HepG2 (cell line): ENCODE measurements around the gene TRIO. TPM values are rescaled to one million over a fixed set of nuclear protein-coding genes. Genes with fewer than 3 reads are reported as not detected.

Source experiments
- BORCS8-MEF2B ChIP-seq: sonication (generic); formaldehyde crosslinking; IDR thresholded peaks from 2 replicates; pipeline ENCODE4 v1.8.0; 2022; ENCODE audit warnings: mild to moderate bottlenecking, missing genetic modification reagents
- FIP1L1 ChIP-seq: fragments of 200-400 bp; formaldehyde crosslinking; IDR thresholded peaks from 2 replicates; pipeline ENCODE4 v1.6.1; 2018; ENCODE audit warnings: low read depth, mild to moderate bottlenecking, low read length, moderate library complexity, borderline replicate concordance; ENCODE audit not compliant: insufficient read depth
- HMGXB3 ChIP-seq: sonication (generic); formaldehyde crosslinking; IDR thresholded peaks from 2 replicates; pipeline ENCODE4 v1.4.0; 2020; ENCODE audit warnings: missing genetic modification reagents, borderline replicate concordance
- KMT2A ChIP-seq: sonication (generic); formaldehyde crosslinking; IDR thresholded peaks from 2 replicates; pipeline ENCODE4 v1.4.0; 2020; ENCODE audit warnings: missing genetic modification reagents
- MBNL3 ChIP-seq: fragments of 250-450 bp; sonication (Bioruptor Pico); conservative IDR thresholded peaks from 2 replicates; pipeline ENCODE4 v1.8.0; 2022; ENCODE audit warnings: mild to moderate bottlenecking, inconsistent platforms
- MED1 ChIP-seq: sonication (generic); formaldehyde crosslinking; IDR thresholded peaks from 2 replicates; pipeline ENCODE4 v1.4.0; 2020; ENCODE audit warnings: missing genetic modification reagents
- MXI1 ChIP-seq: IDR thresholded peaks from 3 replicates; pipeline ENCODE4 v1.6.1; 2012; ENCODE audit warnings: low read depth, low read length, inconsistent platforms, borderline replicate concordance
- RFXAP ChIP-seq: sonication (generic); formaldehyde crosslinking; IDR thresholded peaks from 2 replicates; pipeline ENCODE4 v1.4.0; 2020; ENCODE audit warnings: missing genetic modification reagents, borderline replicate concordance
- RORA ChIP-seq: sonication (generic); formaldehyde crosslinking; IDR thresholded peaks from 2 replicates; pipeline ENCODE4 v1.5.0; 2020; ENCODE audit warnings: mild to moderate bottlenecking, missing genetic modification reagents, moderate library complexity
- SALL1 ChIP-seq: sonication (generic); formaldehyde crosslinking; IDR thresholded peaks from 2 replicates; pipeline ENCODE4 v1.8.0; 2022; ENCODE audit warnings: mild to moderate bottlenecking, missing genetic modification reagents
- SALL2 ChIP-seq: sonication (generic); formaldehyde crosslinking; IDR thresholded peaks from 2 replicates; pipeline ENCODE4 v1.8.1; 2023; ENCODE audit warnings: mild to moderate bottlenecking, missing genetic modification reagents, inconsistent platforms
- THAP11 ChIP-seq: IDR thresholded peaks from 2 replicates; pipeline ENCODE4 v1.6.1; 2016; ENCODE audit warnings: missing biosample characterization, missing genetic modification reagents
- THRA ChIP-seq: sonication (generic); formaldehyde crosslinking; IDR thresholded peaks from 2 replicates; pipeline ENCODE4 v1.4.0; 2020; ENCODE audit warnings: missing genetic modification reagents, borderline replicate concordance
- YEATS4 ChIP-seq: sonication (generic); formaldehyde crosslinking; IDR thresholded peaks from 2 replicates; pipeline ENCODE4 v1.4.0; 2020; ENCODE audit warnings: missing genetic modification reagents, borderline replicate concordance
- ZNF563 ChIP-seq: sonication (generic); formaldehyde crosslinking; IDR thresholded peaks from 2 replicates; pipeline ENCODE4 v1.8.0; 2022; ENCODE audit warnings: mild to moderate bottlenecking, moderate library complexity, missing genetic modification reagents
- ZSCAN20 ChIP-seq: sonication (generic); formaldehyde crosslinking; IDR thresholded peaks from 2 replicates; pipeline ENCODE4 v1.4.0; 2020; ENCODE audit warnings: missing genetic modification reagents, mild to moderate bottlenecking, borderline replicate concordance
- polyA plus RNA-seq, 8 experiments: library from polyadenylated mRNA; depleted of rRNA in 3 of 8; stranded (reverse) in 7 of 8; unstranded in 1 of 8; fragments of >200 nt; fragmentation: Illumina TruSeq in 4 of 8; extraction: Trizol in 4 of 8; gene quantifications; 2 replicates each; pipeline versions ENCODE4 v1.2.1 to v1.2.3, GENCODE V29; 2011 to 2016; ENCODE audit warnings: low read depth in 4 of 8, missing spikeins in 1 of 8, mixed read lengths in 1 of 8; ENCODE audit not compliant: insufficient read depth in 1 of 8
- total RNA-seq, 5 experiments: library from RNA; depleted of rRNA; stranded (reverse); fragments of >200 nt; fragmentation: Illumina TruSeq; extraction: Trizol; gene quantifications; 2 replicates each; pipeline ENCODE4 v1.2.3, GENCODE V29; 2016; ENCODE audit warnings: low read depth in 1 of 5
- TF ChIP-seq, protein P1 (sequence below): sonication (generic); formaldehyde crosslinking; IDR thresholded peaks from 2 replicates; pipeline ENCODE4 v1.4.0; 2020; ENCODE audit warnings: mild to moderate bottlenecking, missing genetic modification reagents

TRIO gene
- total and polyA plus RNA-seq, 2 of the 13 experiments (the other 11 are each of a cell fraction or from before 2014, with no cell fraction given) = 45.2 to 45.9 TPM

DNA sequence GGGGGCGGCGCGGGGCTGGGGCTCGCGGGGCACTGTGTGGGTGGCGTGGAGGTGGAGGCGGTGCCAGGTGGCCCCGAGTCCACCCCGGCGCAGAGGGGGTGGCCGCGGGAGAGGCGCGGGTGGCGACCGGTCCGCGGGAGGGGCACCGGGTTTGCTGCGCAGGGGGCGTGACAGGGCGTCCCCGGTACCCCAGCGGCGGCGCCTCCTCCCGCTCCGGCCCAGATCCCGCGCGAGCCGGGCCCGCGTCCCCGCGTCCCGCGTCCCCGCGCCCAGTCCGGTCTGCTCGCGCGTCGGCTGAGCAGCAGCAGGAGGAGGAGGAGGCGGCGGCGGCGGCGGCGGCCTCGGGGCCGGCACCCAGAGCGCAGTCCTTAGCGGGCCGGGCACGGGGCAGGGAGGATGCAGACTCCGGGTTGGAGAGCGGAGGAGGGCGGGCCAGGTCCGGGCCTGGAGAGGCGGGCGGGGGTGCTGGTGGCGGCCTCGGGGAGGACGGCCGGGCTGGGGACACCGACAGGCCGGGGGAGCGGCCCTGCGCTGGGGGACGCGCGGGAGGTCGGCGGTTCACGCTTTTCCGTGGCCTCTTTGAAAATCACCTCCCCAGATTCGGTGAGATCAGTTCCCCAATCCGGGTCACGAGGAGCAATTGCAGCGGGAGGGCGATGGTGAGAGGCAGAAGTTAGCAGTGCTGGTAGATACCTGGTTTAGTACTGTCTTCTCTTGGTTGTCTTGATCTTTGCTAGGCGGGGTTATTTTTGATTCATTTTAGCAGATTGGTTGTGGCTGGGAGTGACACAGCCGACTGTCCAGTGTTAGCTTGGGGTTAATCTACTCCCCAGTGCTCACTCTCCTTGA is 1.7 kb downstream of the TRIO start (continued):
- TF ChIP-seq RFXAP = peak; percentile 35; the same call in 1 of the 2 replicates
- no peak for TF ChIP-seq FIP1L1
- TF ChIP-seq BORCS8-MEF2B (CRISPR knock-in tag) = peak; percentile 13; the same call in 1 of the 2 replicates
- 0 out of 2 replicates have a peak, but pooled peaks have one; percentile 17 for TF ChIP-seq KMT2A
- TF ChIP-seq SALL2 (CRISPR knock-in tag) = no peak; the same call in 1 of the 2 replicates
- TF ChIP-seq ZNF563 = no peak
- TF ChIP-seq RORA (CRISPR knock-in tag) = no peak
- TF ChIP-seq THRA = no peak
- no peak for TF ChIP-seq YEATS4 (CRISPR knock-in tag)
- no peak for TF ChIP-seq HMGXB3 (CRISPR knock-in tag)
- TF ChIP-seq MBNL3 = no peak
- TF ChIP-seq THAP11 (CRISPR knock-in tag) = 0 out of 2 replicates have a peak, but pooled peaks have one; percentile 7
- peak; percentile 38; the same call in 1 of the 3 replicates for TF ChIP-seq MXI1
- no peak; the same call in 1 of the 2 replicates for TF ChIP-seq ZSCAN20 (CRISPR knock-in tag)
- TF ChIP-seq MED1 (CRISPR knock-in tag) = peak; percentile 17; the same call in 1 of the 2 replicates
- TF ChIP-seq SALL1 (CRISPR knock-in tag) = peak; percentile 35; the same call in 1 of the 2 replicates
- TF ChIP-seq, protein P1, sequence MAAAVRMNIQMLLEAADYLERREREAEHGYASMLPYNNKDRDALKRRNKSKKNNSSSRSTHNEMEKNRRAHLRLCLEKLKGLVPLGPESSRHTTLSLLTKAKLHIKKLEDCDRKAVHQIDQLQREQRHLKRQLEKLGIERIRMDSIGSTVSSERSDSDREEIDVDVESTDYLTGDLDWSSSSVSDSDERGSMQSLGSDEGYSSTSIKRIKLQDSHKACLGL (CRISPR knock-in tag) = no peak
- TF ChIP-seq, all 625 proteins: peak for 37
